Loucy (cell line): ENCODE measurements around the gene SLC6A13.

Experiments
- H2AFZ ChIP-seq: fragments of 200-600 bp; sonication (generic); 2 replicates; pipeline ENCODE4 v1.6.0; 2016; ENCODE audit warnings: antibody characterized with exemption, mild to moderate bottlenecking, low read length, moderate library complexity
- H3F3A ChIP-seq: fragments of 200-600 bp; 2 replicates; pipeline ENCODE4 v1.6.0; 2016; ENCODE audit warnings: antibody characterized with exemption, low read depth, mild to moderate bottlenecking
- H3K27me3 ChIP-seq: fragments of 200-600 bp; sonication (generic); 2 replicates; pipeline ENCODE4 v1.6.1; 2014; ENCODE audit warnings: low read length, mild to moderate bottlenecking; ENCODE audit not compliant: insufficient read depth, poor library complexity, severe bottlenecking
- H3K36me3 ChIP-seq: fragments of 200-600 bp; sonication (generic); 2 replicates; pipeline ENCODE4 v1.6.1; 2016; ENCODE audit warnings: low read length; ENCODE audit not compliant: insufficient read depth
- H3K4me1 ChIP-seq: fragments of 200-600 bp; sonication (generic); 2 replicates; pipeline ENCODE4 v1.5.1; 2014; ENCODE audit warnings: low read length, mild to moderate bottlenecking; ENCODE audit not compliant: insufficient read depth, poor library complexity, severe bottlenecking
- H3K4me2 ChIP-seq: fragments of 200-600 bp; sonication (generic); 2 replicates; pipeline ENCODE4 v1.6.0; 2014; ENCODE audit warnings: antibody characterized with exemption, low read length, low read depth, mild to moderate bottlenecking; ENCODE audit not compliant: poor library complexity, severe bottlenecking
- H3K4me3 ChIP-seq: fragments of 200-600 bp; sonication (generic); 2 replicates; pipeline ENCODE4 v1.5.1; 2014; ENCODE audit warnings: low read length, mild to moderate bottlenecking, mixed read lengths; ENCODE audit not compliant: poor library complexity, severe bottlenecking
- H3K79me2 ChIP-seq: fragments of 200-600 bp; sonication (generic); 2 replicates; pipeline ENCODE4 v1.6.1; 2014; ENCODE audit warnings: low read length; ENCODE audit not compliant: insufficient read depth
- H3K9ac ChIP-seq: fragments of 200-600 bp; sonication (generic); 2 replicates; pipeline ENCODE4 v1.6.0; 2014; ENCODE audit warnings: mild to moderate bottlenecking, low read depth, low read length, moderate library complexity; ENCODE audit not compliant: poor library complexity, severe bottlenecking
- H3K9me2 ChIP-seq: fragments of 200-600 bp; sonication (generic); replicated peaks from 2 replicates; pipeline ENCODE4 v1.6.1; 2016; ENCODE audit warnings: low read depth, low read length, mixed read lengths
- H3K9me3 ChIP-seq: fragments of 200-600 bp; sonication (generic); 2 replicates; pipeline ENCODE4 v1.6.1; 2014; ENCODE audit warnings: mild to moderate bottlenecking, antibody characterized with exemption, low read length, low read depth; ENCODE audit not compliant: insufficient read depth
- H4K20me1 ChIP-seq: fragments of 200-600 bp; sonication (generic); 2 replicates; pipeline ENCODE4 v1.6.0; 2014; ENCODE audit warnings: antibody characterized with exemption, low read length, mild to moderate bottlenecking; ENCODE audit not compliant: insufficient read depth, poor library complexity, severe bottlenecking
- EZH2phosphoT487 ChIP-seq: fragments of 200-600 bp; IDR thresholded peaks from 2 replicates; pipeline ENCODE4 v1.6.1; 2018; ENCODE audit warnings: antibody characterized with exemption, mild to moderate bottlenecking, moderate library complexity, borderline replicate concordance
- TF ChIP-seq, protein P1 (sequence below): fragments of 200-600 bp; sonication (generic); conservative IDR thresholded peaks from 2 replicates; pipeline ENCODE4 v1.5.1; 2014; ENCODE audit warnings: mild to moderate bottlenecking, antibody characterized with exemption, low read length

SLC6A13 gene

DNA sequence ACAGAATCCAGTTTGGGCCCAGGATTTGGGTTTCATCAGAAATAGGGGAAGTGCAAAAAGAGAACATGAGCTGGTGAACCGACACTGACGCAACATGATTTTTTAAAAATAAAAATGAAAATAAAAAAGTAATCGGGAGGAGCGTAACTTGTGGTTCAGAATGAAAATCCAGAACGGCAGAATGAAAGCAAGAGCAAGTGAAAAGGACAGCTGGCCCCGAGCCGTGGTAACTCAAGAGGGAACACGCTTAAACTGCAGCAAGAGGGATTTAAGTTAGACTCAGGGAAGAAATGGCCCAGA, 50.3 kb downstream of the SLC6A13 start:
- no peak overlapping the region for H3K9ac ChIP-seq
- H3K4me3 ChIP-seq, result no peak overlapping the region
- no peaks in the 10 kb centered on the region for H3K9me3 ChIP-seq
- no peak overlapping the region for H3K4me2 ChIP-seq
- H3K79me2 ChIP-seq, result no peaks in the 10 kb centered on the region
- no peak overlapping the region for H2AFZ ChIP-seq
- H3K9me2 ChIP-seq, result no peaks in the 10 kb centered on the region
- no peaks in the 10 kb centered on the region for H4K20me1 ChIP-seq
- no peaks in the 10 kb centered on the region for H3K27me3 ChIP-seq
- H3K36me3 ChIP-seq, result no peaks in the 10 kb centered on the region
- H3K4me1 ChIP-seq, result peaks cover 37% of the 10 kb centered on the region
- no peak for TF ChIP-seq EZH2phosphoT487
- TF ChIP-seq, protein P1, sequence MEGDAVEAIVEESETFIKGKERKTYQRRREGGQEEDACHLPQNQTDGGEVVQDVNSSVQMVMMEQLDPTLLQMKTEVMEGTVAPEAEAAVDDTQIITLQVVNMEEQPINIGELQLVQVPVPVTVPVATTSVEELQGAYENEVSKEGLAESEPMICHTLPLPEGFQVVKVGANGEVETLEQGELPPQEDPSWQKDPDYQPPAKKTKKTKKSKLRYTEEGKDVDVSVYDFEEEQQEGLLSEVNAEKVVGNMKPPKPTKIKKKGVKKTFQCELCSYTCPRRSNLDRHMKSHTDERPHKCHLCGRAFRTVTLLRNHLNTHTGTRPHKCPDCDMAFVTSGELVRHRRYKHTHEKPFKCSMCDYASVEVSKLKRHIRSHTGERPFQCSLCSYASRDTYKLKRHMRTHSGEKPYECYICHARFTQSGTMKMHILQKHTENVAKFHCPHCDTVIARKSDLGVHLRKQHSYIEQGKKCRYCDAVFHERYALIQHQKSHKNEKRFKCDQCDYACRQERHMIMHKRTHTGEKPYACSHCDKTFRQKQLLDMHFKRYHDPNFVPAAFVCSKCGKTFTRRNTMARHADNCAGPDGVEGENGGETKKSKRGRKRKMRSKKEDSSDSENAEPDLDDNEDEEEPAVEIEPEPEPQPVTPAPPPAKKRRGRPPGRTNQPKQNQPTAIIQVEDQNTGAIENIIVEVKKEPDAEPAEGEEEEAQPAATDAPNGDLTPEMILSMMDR, result no peak
- no peaks in the 10 kb centered on the region for H3F3A ChIP-seq

DNA sequence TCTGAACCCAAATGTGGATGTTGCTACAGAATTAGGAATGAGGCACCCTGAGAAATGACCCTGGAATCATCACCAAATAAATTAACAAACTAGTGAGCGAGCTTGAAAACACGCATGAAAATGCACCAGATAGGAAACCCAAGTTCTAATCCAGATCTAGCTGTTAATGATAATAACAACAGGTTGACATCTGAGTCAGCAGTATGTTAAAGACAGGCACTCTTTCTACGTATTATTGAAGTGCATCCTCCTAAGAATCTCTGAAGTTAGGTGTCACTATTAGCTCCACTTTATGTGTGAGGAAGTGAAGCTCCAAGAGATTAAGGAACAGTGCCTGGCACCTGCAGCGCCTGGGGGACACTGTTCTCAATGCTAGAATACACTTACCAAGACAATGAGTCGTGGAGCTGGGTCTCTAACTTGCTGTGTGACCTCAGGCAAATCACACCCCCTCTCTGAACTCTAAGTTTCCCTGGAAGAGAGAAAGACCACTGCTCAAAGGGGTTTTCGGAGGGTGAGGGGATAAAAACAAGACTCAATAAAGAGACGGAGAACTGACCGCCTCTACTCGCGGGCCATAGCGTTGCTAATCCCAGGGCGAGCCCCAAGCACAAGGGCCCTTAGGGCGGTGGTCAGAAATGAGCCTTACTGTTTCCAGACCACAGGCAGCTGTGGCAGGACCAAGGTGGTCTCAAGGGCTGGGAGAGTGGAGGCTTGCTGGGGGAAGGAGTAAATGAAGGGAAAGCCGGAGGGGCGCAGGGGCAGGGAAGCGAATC, 50.8 kb downstream of the SLC6A13 start:
- Histone ChIP-seq H3K9me3 (no peaks in the 10 kb centered on the region), H3K79me2 (no peaks in the 10 kb centered on the region), H2AFZ (no peak overlapping the region), H3K4me1 (peaks cover 37% of the 10 kb centered on the region), H3K36me3 (no peaks in the 10 kb centered on the region), H3K4me2 (no peak overlapping the region), H3K9me2 (no peaks in the 10 kb centered on the region), H4K20me1 (no peaks in the 10 kb centered on the region), H3K9ac (no peak overlapping the region), H3K27me3 (no peaks in the 10 kb centered on the region), H3F3A (no peaks in the 10 kb centered on the region), H3K4me3 (no peak overlapping the region)
- TF ChIP-seq, protein P1, result no peak
- TF ChIP-seq EZH2phosphoT487, result no peak

DNA sequence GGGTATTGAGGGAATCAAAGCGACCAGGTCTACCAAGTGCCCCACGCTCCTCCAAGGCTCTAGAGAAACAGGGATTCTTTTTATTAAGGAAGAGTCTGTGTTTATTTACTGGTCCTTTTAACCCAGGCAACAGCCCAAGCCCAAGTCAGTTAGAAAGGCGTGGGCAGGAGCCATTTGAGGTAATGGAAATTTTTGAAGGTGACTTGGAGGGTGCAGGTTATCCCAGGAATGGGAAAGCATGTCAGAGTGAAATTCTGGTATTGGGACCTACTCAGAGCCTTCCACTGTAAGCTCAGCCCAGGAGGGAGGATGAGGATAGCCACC, 51.5 kb downstream of the SLC6A13 start:
- Histone ChIP-seq H3K79me2 (no peaks in the 10 kb centered on the region), H3K27me3 (no peaks in the 10 kb centered on the region)

More for the DNA sequence above, 51.5 kb downstream of the SLC6A13 start:
- Histone ChIP-seq H3K36me3 (no peaks in the 10 kb centered on the region), H3K9ac (no peak overlapping the region), H3K4me3 (no peak overlapping the region), H3F3A (no peaks in the 10 kb centered on the region), H4K20me1 (no peaks in the 10 kb centered on the region), H2AFZ (no peak overlapping the region), H3K4me2 (no peak overlapping the region), H3K9me2 (no peaks in the 10 kb centered on the region), H3K4me1 (peaks cover 37% of the 10 kb centered on the region), H3K9me3 (no peaks in the 10 kb centered on the region)
- TF ChIP-seq, protein P1, result no peak
- no peak for TF ChIP-seq EZH2phosphoT487
